Measurements from ENCODE around the gene CCDC124. TPM values are rescaled to one million over a fixed set of nuclear protein-coding genes. Genes with fewer than 3 reads are reported as not detected.
A peak's percentile ranks its signal among the peaks of the same experiment; 100 is the strongest.

The CCDC124 gene
- total RNA-seq, 1 donor from 2014 or later = 97.3 TPM

DNA sequence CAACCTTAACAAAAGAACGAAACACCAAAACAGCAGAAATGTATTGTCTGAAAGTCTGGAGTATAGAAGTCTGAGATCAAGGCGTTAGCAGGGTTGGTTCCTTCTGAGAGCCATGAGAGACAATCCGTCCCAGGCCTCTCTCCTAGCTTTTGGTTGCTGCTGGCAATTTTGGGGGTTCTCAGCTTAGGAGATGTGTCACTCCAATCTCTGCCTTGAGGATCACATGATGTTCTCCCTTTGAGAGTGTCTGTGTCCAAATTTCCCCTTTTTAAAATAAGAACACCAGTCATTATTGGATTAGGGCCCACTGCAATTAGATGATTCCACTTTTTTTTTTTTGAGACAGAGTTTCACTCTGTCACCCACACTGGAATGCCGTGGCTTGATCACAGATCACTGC, 44.2 kb downstream of the CCDC124 start:
- FAIRE-seq = no peak
- Histone ChIP-seq H3K4me3 (ENCODE audit: insufficient read depth, low read depth, low read length) (no peak overlapping the region), H3K27ac (ENCODE audit: low read depth, low read length) (no peak overlapping the region), H3K27me3 (ENCODE audit: insufficient read depth, low read length) (peaks cover 6% of the 10 kb centered on the region), H3K9ac (ENCODE audit: low read length) (no peak overlapping the region), H2AFZ (ENCODE audit: low read depth, low read length) (no peak overlapping the region), H3K9me3 (ENCODE audit: insufficient read depth, low read depth, low read length) (no peaks in the 10 kb centered on the region), H3K4me1 (ENCODE audit: insufficient read depth, low read length) (no peaks in the 10 kb centered on the region), H3K4me2 (ENCODE audit: low read length) (no peak overlapping the region), H3K36me3 (ENCODE audit: insufficient read depth, low read length) (no peaks in the 10 kb centered on the region), H4K20me1 (ENCODE audit: insufficient read depth, low read length) (no peaks in the 10 kb centered on the region), H3K79me2 (ENCODE audit: insufficient read depth, low read length) (no peaks in the 10 kb centered on the region)
- Mint-ChIP-seq H3K4me1 (ENCODE audit: low read depth, unreplicated experiment) (no peaks in the 10 kb centered on the region), H3K27ac (ENCODE audit: unreplicated experiment) (no peak overlapping the region), H3K36me3 (ENCODE audit: low read depth, unreplicated experiment) (no peaks in the 10 kb centered on the region), H3K9me3 (ENCODE audit: unreplicated experiment) (no peaks in the 10 kb centered on the region), H3K27me3 (ENCODE audit: low read depth, unreplicated experiment) (peaks cover 13% of the 10 kb centered on the region), H3K4me3 (ENCODE audit: unreplicated experiment) (no peak overlapping the region)
- TF ChIP-seq, protein P1, sequence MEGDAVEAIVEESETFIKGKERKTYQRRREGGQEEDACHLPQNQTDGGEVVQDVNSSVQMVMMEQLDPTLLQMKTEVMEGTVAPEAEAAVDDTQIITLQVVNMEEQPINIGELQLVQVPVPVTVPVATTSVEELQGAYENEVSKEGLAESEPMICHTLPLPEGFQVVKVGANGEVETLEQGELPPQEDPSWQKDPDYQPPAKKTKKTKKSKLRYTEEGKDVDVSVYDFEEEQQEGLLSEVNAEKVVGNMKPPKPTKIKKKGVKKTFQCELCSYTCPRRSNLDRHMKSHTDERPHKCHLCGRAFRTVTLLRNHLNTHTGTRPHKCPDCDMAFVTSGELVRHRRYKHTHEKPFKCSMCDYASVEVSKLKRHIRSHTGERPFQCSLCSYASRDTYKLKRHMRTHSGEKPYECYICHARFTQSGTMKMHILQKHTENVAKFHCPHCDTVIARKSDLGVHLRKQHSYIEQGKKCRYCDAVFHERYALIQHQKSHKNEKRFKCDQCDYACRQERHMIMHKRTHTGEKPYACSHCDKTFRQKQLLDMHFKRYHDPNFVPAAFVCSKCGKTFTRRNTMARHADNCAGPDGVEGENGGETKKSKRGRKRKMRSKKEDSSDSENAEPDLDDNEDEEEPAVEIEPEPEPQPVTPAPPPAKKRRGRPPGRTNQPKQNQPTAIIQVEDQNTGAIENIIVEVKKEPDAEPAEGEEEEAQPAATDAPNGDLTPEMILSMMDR (IDR thresholded peaks at IDR 0.05; ENCODE audit: insufficient read depth, low read depth, low read length) = no peak
- no peak for TF ChIP-seq EZH2 (IDR thresholded peaks at IDR 0.05; ENCODE audit: insufficient read depth, low read length)
- no peak for DNase-seq (ENCODE audit: low read depth)

DNA sequence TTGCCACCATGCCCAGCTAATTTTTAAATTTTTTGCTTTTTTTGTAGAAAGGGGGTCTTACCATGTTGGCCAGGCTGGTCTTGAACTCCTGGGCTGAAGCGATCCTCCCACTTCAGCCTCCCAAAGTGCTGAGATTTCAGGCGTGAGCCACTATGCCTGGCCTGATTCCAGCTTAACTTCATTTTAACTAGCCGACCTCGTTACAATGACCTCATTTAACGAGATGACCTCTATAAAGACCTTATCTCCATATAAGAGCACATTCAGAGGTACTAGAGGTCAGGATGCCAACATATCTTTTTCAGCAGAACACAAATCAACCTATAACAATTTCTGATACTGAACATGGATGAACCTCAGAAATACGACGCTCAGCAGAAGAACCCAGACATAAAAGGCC, 44.7 kb downstream of the CCDC124 start:
- no peaks in the 10 kb centered on the region for H3K36me3 Mint-ChIP-seq (ENCODE audit: low read depth, unreplicated experiment)
- H3K27ac Mint-ChIP-seq (ENCODE audit: unreplicated experiment) = no peak overlapping the region
- no peaks in the 10 kb centered on the region for H3K79me2 ChIP-seq (ENCODE audit: insufficient read depth, low read length)
- H3K4me2 ChIP-seq (ENCODE audit: low read length) = no peak overlapping the region
- peaks cover 10% of the 10 kb centered on the region for H3K27me3 Mint-ChIP-seq (ENCODE audit: low read depth, unreplicated experiment)
- no peaks in the 10 kb centered on the region for H3K9me3 ChIP-seq (ENCODE audit: insufficient read depth, low read depth, low read length)
- H3K9ac ChIP-seq (ENCODE audit: low read length) = no peak overlapping the region
- H3K27ac ChIP-seq (ENCODE audit: low read depth, low read length) = no peak overlapping the region
- peak overlapping the region; percentile 20 for H3K4me3 Mint-ChIP-seq (ENCODE audit: unreplicated experiment)
- H3K4me1 ChIP-seq (ENCODE audit: insufficient read depth, low read length) = no peaks in the 10 kb centered on the region
- TF ChIP-seq, protein P1 (IDR thresholded peaks at IDR 0.05; ENCODE audit: insufficient read depth, low read depth, low read length) = no peak
- TF ChIP-seq EZH2 (IDR thresholded peaks at IDR 0.05; ENCODE audit: insufficient read depth, low read length) = no peak
- no peaks in the 10 kb centered on the region for H3K4me1 Mint-ChIP-seq (ENCODE audit: low read depth, unreplicated experiment)
- H3K27me3 ChIP-seq (ENCODE audit: insufficient read depth, low read length) = peaks cover 4% of the 10 kb centered on the region
- no peak overlapping the region for H2AFZ ChIP-seq (ENCODE audit: low read depth, low read length)
- no peaks in the 10 kb centered on the region for H3K36me3 ChIP-seq (ENCODE audit: insufficient read depth, low read length)
- H4K20me1 ChIP-seq (ENCODE audit: insufficient read depth, low read length) = no peaks in the 10 kb centered on the region
- no peaks in the 10 kb centered on the region for H3K9me3 Mint-ChIP-seq (ENCODE audit: unreplicated experiment)
- no peak overlapping the region for H3K4me3 ChIP-seq (ENCODE audit: insufficient read depth, low read depth, low read length)
- DNase-seq (ENCODE audit: low read depth) (no peak), FAIRE-seq (no peak)

DNA sequence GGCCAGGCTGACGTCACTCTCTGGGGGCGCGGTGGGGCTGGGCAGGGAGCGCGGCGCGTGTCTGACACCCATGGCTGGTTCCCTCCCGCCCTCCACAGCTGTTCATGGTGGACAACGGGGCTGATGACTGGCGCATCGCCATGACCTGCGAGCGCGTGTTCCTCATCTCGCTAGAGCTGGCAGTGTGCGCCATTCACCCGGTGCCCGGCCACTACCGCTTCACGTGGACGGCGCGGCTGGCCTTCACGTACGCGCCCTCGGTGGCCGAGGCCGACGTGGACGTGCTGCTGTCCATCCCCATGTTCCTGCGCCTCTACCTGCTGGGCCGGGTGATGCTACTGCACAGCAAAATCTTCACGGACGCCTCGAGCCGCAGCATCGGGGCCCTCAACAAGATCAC, 48.8 kb downstream of the CCDC124 start:
- Mint-ChIP-seq H3K27me3 (ENCODE audit: low read depth, unreplicated experiment) (peaks cover 10% of the 10 kb centered on the region), H3K27ac (ENCODE audit: unreplicated experiment) (no peak overlapping the region), H3K4me3 (ENCODE audit: unreplicated experiment) (no peak overlapping the region), H3K36me3 (ENCODE audit: low read depth, unreplicated experiment) (no peaks in the 10 kb centered on the region), H3K4me1 (ENCODE audit: low read depth, unreplicated experiment) (no peaks in the 10 kb centered on the region), H3K9me3 (ENCODE audit: unreplicated experiment) (peaks cover 1% of the 10 kb centered on the region)
- Histone ChIP-seq H3K36me3 (ENCODE audit: insufficient read depth, low read length) (no peaks in the 10 kb centered on the region), H3K27me3 (ENCODE audit: insufficient read depth, low read length) (peaks cover 2% of the 10 kb centered on the region), H3K79me2 (ENCODE audit: insufficient read depth, low read length) (no peaks in the 10 kb centered on the region), H3K4me1 (ENCODE audit: insufficient read depth, low read length) (no peaks in the 10 kb centered on the region), H3K9me3 (ENCODE audit: insufficient read depth, low read depth, low read length) (no peaks in the 10 kb centered on the region), H3K4me3 (ENCODE audit: insufficient read depth, low read depth, low read length) (no peak overlapping the region), H3K4me2 (ENCODE audit: low read length) (no peak overlapping the region), H2AFZ (ENCODE audit: low read depth, low read length) (no peak overlapping the region), H3K27ac (ENCODE audit: low read depth, low read length) (no peak overlapping the region), H3K9ac (ENCODE audit: low read length) (no peak overlapping the region), H4K20me1 (ENCODE audit: insufficient read depth, low read length) (no peaks in the 10 kb centered on the region)
- FAIRE-seq (no peak), DNase-seq (ENCODE audit: low read depth) (no peak)
- TF ChIP-seq, protein P1 (IDR thresholded peaks at IDR 0.05; ENCODE audit: insufficient read depth, low read depth, low read length) = no peak
- TF ChIP-seq EZH2 (IDR thresholded peaks at IDR 0.05; ENCODE audit: insufficient read depth, low read length) = no peak
